WTC11 (cell line): Measurements from ENCODE around the gene TCAIM. TPM values are rescaled to one million over a fixed set of nuclear protein-coding genes. Genes with fewer than 3 reads are reported as not detected.

Source experiments
- ATAC-seq: fragments of 200-7000 bp; cut with Tn5 transposase; 2 replicates; pipeline ENCODE4 v1.10.0; 2021; ENCODE audit warnings: mild to moderate bottlenecking, moderate library complexity
- CTCF ChIA-PET: fragments of 300-600 bp; sonication (Branson Sonifier 250); formaldehyde crosslinking; loops from one replicate; lab custom pipeline; 2021; ENCODE audit warnings: antibody characterized with exemption; lab: Charles Lee
- POLR2A ChIA-PET: fragments of 350-600 bp; sonication (Branson Sonifier 250); formaldehyde crosslinking; loops from one replicate; lab custom pipeline; 2021; ENCODE audit warnings: antibody characterized with exemption; lab: Charles Lee
- DNase-seq: peaks from one replicate; pipeline ENCODE4 v3.0.0; 2021; ENCODE audit warnings: low spot score
- H3K27ac Mint-ChIP-seq: 2 replicates; pipeline ENCODE4 v1.8.0; 2021; ENCODE audit warnings: mixed read lengths
- H3K27me3 Mint-ChIP-seq: 2 replicates; pipeline ENCODE4 v1.8.0; 2021; ENCODE audit warnings: low read depth, mild to moderate bottlenecking, moderate library complexity, mixed read lengths
- H3K36me3 Mint-ChIP-seq: 2 replicates; pipeline ENCODE4 v1.8.0; 2021; ENCODE audit warnings: mixed read lengths
- H3K4me1 Mint-ChIP-seq: 2 replicates; pipeline ENCODE4 v1.8.0; 2022; ENCODE audit warnings: mixed read lengths
- H3K4me3 Mint-ChIP-seq: 2 replicates; pipeline ENCODE4 v1.8.0; 2021; ENCODE audit warnings: mild to moderate bottlenecking, moderate library complexity, mixed read lengths
- H3K9me3 Mint-ChIP-seq: 2 replicates; pipeline ENCODE4 v1.8.0; 2021; ENCODE audit warnings: mixed read lengths
- ATF1 ChIP-seq: sonication (generic); formaldehyde crosslinking; IDR thresholded peaks from 2 replicates; pipeline ENCODE4 v1.8.1; 2023; ENCODE audit warnings: mild to moderate bottlenecking, moderate library complexity, missing genetic modification reagents
- ELF4 ChIP-seq: sonication (generic); formaldehyde crosslinking; IDR thresholded peaks from 2 replicates; pipeline ENCODE4 v1.8.1; 2022; ENCODE audit warnings: low read depth, mild to moderate bottlenecking, moderate library complexity, missing genetic modification reagents
- IRF2 ChIP-seq: sonication (generic); formaldehyde crosslinking; IDR thresholded peaks from 2 replicates; pipeline ENCODE4 v1.8.0; 2022; ENCODE audit warnings: low read depth, missing genetic modification reagents, borderline replicate concordance
- JAZF1 ChIP-seq: fragments of 250-450 bp; sonication (Bioruptor Pico); IDR thresholded peaks from 2 replicates; pipeline ENCODE4 v1.9.0; 2021; ENCODE audit warnings: moderate library complexity, mild to moderate bottlenecking, inconsistent platforms
- MAX ChIP-seq: sonication (generic); formaldehyde crosslinking; IDR thresholded peaks from 2 replicates; pipeline ENCODE4 v1.8.0; 2022; ENCODE audit warnings: mild to moderate bottlenecking, missing genetic modification reagents
- MYBL2 ChIP-seq: sonication (generic); formaldehyde crosslinking; IDR thresholded peaks from 2 replicates; pipeline ENCODE4 v1.8.1; 2023; ENCODE audit warnings: mild to moderate bottlenecking, moderate library complexity, missing genetic modification reagents
- NFATC4 ChIP-seq: fragments of 250-450 bp; sonication (Bioruptor Pico); IDR thresholded peaks from 2 replicates; pipeline ENCODE4 v1.9.0; 2021; ENCODE audit warnings: mild to moderate bottlenecking
- OVOL2 ChIP-seq: fragments of 250-450 bp; sonication (Bioruptor Pico); IDR thresholded peaks from 2 replicates; pipeline ENCODE4 v1.9.0; 2021; ENCODE audit warnings: mild to moderate bottlenecking, borderline replicate concordance
- RELA ChIP-seq: sonication (generic); formaldehyde crosslinking; IDR thresholded peaks from 2 replicates; pipeline ENCODE4 v1.8.1; 2022; ENCODE audit warnings: missing genetic modification reagents, mild to moderate bottlenecking, borderline replicate concordance
- RORB ChIP-seq: fragments of 250-450 bp; sonication (Bioruptor Pico); IDR thresholded peaks from 2 replicates; pipeline ENCODE4 v1.9.0; 2021; ENCODE audit warnings: mild to moderate bottlenecking
- TEAD1 ChIP-seq: sonication (generic); formaldehyde crosslinking; IDR thresholded peaks from 2 replicates; pipeline ENCODE4 v1.8.0; 2022; ENCODE audit warnings: mild to moderate bottlenecking, missing genetic modification reagents
- USF2 ChIP-seq: sonication (generic); formaldehyde crosslinking; IDR thresholded peaks from 2 replicates; pipeline ENCODE4 v1.8.1; 2023; ENCODE audit warnings: mild to moderate bottlenecking, missing genetic modification reagents, moderate library complexity
- ZBTB21 ChIP-seq: sonication (generic); formaldehyde crosslinking; IDR thresholded peaks from 2 replicates; pipeline ENCODE4 v1.8.1; 2023; ENCODE audit warnings: mild to moderate bottlenecking, missing genetic modification reagents, borderline replicate concordance
- ZNF121 ChIP-seq: sonication (generic); formaldehyde crosslinking; IDR thresholded peaks from 2 replicates; pipeline ENCODE4 v1.8.0; 2023; ENCODE audit warnings: missing genetic modification reagents
- ZNF232 ChIP-seq: sonication (generic); formaldehyde crosslinking; IDR thresholded peaks from 2 replicates; pipeline ENCODE4 v1.8.0; 2022; ENCODE audit warnings: mild to moderate bottlenecking, missing genetic modification reagents
- ZNF281 ChIP-seq: sonication (generic); formaldehyde crosslinking; IDR thresholded peaks from 2 replicates; pipeline ENCODE4 v1.8.0; 2023; ENCODE audit warnings: mild to moderate bottlenecking, missing genetic modification reagents
- ZNF416 ChIP-seq: fragments of 250-450 bp; sonication (Bioruptor Pico); IDR thresholded peaks from 2 replicates; pipeline ENCODE4 v1.9.0; 2021; ENCODE audit warnings: mild to moderate bottlenecking, inconsistent platforms
- ZNF423 ChIP-seq: fragments of 250-450 bp; sonication (Bioruptor Pico); IDR thresholded peaks from 2 replicates; pipeline ENCODE4 v2.1.2; 2022; ENCODE audit warnings: mild to moderate bottlenecking, moderate library complexity
- ZNF671 ChIP-seq: fragments of 250-450 bp; sonication (Bioruptor Pico); IDR thresholded peaks from 2 replicates; pipeline ENCODE4 v1.8.0; 2021; ENCODE audit warnings: mild to moderate bottlenecking
- total RNA-seq: library from RNA; stranded (reverse); gene quantifications from 3 replicates; pipeline ENCODE4 v1.2.3, GENCODE V29; 2021
- TF ChIP-seq, protein P1 (sequence below): sonication (generic); formaldehyde crosslinking; IDR thresholded peaks from 2 replicates; pipeline ENCODE4 v1.8.1; 2022; ENCODE audit warnings: low read depth, mild to moderate bottlenecking, moderate library complexity, missing genetic modification reagents, borderline replicate concordance
- TF ChIP-seq, protein P2 (sequence below): sonication (generic); formaldehyde crosslinking; conservative IDR thresholded peaks from 2 replicates; pipeline ENCODE4 v1.8.1; 2023; ENCODE audit warnings: mild to moderate bottlenecking, low read depth, missing genetic modification reagents, moderate library complexity

Gene TCAIM
- total RNA-seq, 1 experiment from 2014 or later, result 18.9 TPM

DNA sequence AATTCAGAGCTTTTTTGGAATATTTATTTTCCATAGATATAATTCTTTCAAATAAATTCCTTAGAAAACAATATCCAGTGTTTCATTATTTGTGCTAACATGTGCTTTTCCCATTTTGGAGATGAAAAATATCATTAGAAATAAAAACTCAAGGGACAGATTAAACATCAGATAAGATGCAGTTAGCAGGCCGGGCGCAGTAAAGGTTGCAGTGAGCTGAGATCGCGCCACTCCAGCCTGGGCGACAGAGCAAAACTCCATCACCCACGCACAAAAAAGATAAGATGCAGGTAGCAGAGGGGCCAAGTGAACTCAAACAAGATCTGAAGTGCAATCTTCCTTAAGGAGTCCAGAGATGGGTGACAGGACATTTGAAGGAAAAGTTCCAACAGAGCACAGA, 90.9 kb downstream of the TCAIM start:
- Mint-ChIP-seq H3K9me3 (no peaks in the 10 kb centered on the region), H3K27ac (no peak overlapping the region), H3K4me3 (no peak overlapping the region), H3K4me1 (peaks cover 6% of the 10 kb centered on the region), H3K36me3 (no peaks in the 10 kb centered on the region), H3K27me3 (peaks cover 2% of the 10 kb centered on the region)
- TF ChIP-seq TEAD1 (CRISPR knock-in tag) (no peak), RELA (CRISPR knock-in tag) (no peak)
- DNase-seq, result no peak
- no peak for ATAC-seq
- POLR2A ChIA-PET, result no interaction called here
- CTCF ChIA-PET, result no interaction called here

GRCh38 chr3:44430466-44430865, 91.9 kb downstream of the TCAIM start:
- no peaks in the 10 kb centered on the region for H3K9me3 Mint-ChIP-seq
- CTCF ChIA-PET, result no interaction called here

GRCh38 chr3:44434834-44435510, 96.4 kb downstream of the TCAIM start:
- Mint-ChIP-seq H3K36me3 (no peaks in the 10 kb centered on the region), H3K4me1 (peaks cover 10% of the 10 kb centered on the region), H3K27me3 (peaks cover 2% of the 10 kb centered on the region; the same call in 1 of the 2 replicates), H3K27ac (no peak overlapping the region), H3K9me3 (no peaks in the 10 kb centered on the region), H3K4me3 (no peak overlapping the region)
- DNase-seq, result no peak
- POLR2A ChIA-PET, result no interaction called here
- ATAC-seq, result no peak
- CTCF ChIA-PET, result no interaction called here
- no peak for TF ChIP-seq ZNF423 (CRISPR knock-in tag)
- TF ChIP-seq ATF1 (CRISPR knock-in tag), result no peak
- TF ChIP-seq, protein P1, sequence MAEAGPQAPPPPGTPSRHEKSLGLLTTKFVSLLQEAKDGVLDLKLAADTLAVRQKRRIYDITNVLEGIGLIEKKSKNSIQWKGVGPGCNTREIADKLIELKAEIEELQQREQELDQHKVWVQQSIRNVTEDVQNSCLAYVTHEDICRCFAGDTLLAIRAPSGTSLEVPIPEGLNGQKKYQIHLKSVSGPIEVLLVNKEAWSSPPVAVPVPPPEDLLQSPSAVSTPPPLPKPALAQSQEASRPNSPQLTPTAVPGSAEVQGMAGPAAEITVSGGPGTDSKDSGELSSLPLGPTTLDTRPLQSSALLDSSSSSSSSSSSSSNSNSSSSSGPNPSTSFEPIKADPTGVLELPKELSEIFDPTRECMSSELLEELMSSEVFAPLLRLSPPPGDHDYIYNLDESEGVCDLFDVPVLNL (CRISPR knock-in tag), result no peak
- TF ChIP-seq ELF4 (CRISPR knock-in tag), result no peak
- no peak for TF ChIP-seq IRF2 (CRISPR knock-in tag)
- TF ChIP-seq ZNF671, result no peak
- TF ChIP-seq OVOL2 (CRISPR knock-in tag), result no peak
- TF ChIP-seq MAX (CRISPR knock-in tag), result no peak
- TF ChIP-seq USF2 (CRISPR knock-in tag), result no peak
- TF ChIP-seq TEAD1 (CRISPR knock-in tag), result no peak
- TF ChIP-seq ZBTB21 (CRISPR knock-in tag), result no peak
- no peak for TF ChIP-seq ZNF232 (CRISPR knock-in tag)
- no peak for TF ChIP-seq ZNF281 (CRISPR knock-in tag)
- no peak for TF ChIP-seq MYBL2 (CRISPR knock-in tag)
- no peak for TF ChIP-seq RORB
- no peak for TF ChIP-seq JAZF1 (CRISPR knock-in tag)

More at GRCh38 chr3:44430466-44430865, 91.9 kb downstream of the TCAIM start:
- H3K4me1 Mint-ChIP-seq, result peaks cover 6% of the 10 kb centered on the region
- TF ChIP-seq USF2 (CRISPR knock-in tag) (no peak), NFATC4 (CRISPR knock-in tag) (no peak), ZNF121 (no peak), ZNF416 (no peak)
- TF ChIP-seq, protein P2, sequence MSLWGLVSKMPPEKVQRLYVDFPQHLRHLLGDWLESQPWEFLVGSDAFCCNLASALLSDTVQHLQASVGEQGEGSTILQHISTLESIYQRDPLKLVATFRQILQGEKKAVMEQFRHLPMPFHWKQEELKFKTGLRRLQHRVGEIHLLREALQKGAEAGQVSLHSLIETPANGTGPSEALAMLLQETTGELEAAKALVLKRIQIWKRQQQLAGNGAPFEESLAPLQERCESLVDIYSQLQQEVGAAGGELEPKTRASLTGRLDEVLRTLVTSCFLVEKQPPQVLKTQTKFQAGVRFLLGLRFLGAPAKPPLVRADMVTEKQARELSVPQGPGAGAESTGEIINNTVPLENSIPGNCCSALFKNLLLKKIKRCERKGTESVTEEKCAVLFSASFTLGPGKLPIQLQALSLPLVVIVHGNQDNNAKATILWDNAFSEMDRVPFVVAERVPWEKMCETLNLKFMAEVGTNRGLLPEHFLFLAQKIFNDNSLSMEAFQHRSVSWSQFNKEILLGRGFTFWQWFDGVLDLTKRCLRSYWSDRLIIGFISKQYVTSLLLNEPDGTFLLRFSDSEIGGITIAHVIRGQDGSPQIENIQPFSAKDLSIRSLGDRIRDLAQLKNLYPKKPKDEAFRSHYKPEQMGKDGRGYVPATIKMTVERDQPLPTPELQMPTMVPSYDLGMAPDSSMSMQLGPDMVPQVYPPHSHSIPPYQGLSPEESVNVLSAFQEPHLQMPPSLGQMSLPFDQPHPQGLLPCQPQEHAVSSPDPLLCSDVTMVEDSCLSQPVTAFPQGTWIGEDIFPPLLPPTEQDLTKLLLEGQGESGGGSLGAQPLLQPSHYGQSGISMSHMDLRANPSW (CRISPR knock-in tag), result no peak
- no peak overlapping the region for H3K27ac Mint-ChIP-seq
- POLR2A ChIA-PET, result no interaction called here
- no peaks in the 10 kb centered on the region for H3K36me3 Mint-ChIP-seq
- H3K27me3 Mint-ChIP-seq, result peaks cover 2% of the 10 kb centered on the region
- ATAC-seq (no peak), DNase-seq (no peak)
- H3K4me3 Mint-ChIP-seq, result no peak overlapping the region
